ENCODE measurements around the gene FGB. TPM values are rescaled to one million over a fixed set of nuclear protein-coding genes. Genes with fewer than 3 reads are reported as not detected.

The FGB gene
- total RNA-seq, 4 donors from 2014 or later = 17.9 to 40.2 TPM; not detected in 2

GRCh38 chr4:154521607-154522006 lies 41.2 kb upstream of the FGB start:
- ATAC-seq = no peak
- in situ Hi-C loops (cut with MboI; ENCODE audit: low sequenced_read_pairs in 4 of 4) (no loop called here), intact Hi-C loops (cut with DNase I; ENCODE audit: low total_unique reads) (no loop called here)
- no peak for DNase-seq
- no peaks in the 10 kb centered on the region for H3K9me3 ChIP-seq
- no peaks in the 10 kb centered on the region for H3K4me1 ChIP-seq
- no peak overlapping the region for H3K27ac ChIP-seq
- no peaks in the 10 kb centered on the region for H3K36me3 ChIP-seq
- no peak for TF ChIP-seq POLR2A (IDR thresholded peaks at IDR 0.05)
- TF ChIP-seq, protein P1, sequence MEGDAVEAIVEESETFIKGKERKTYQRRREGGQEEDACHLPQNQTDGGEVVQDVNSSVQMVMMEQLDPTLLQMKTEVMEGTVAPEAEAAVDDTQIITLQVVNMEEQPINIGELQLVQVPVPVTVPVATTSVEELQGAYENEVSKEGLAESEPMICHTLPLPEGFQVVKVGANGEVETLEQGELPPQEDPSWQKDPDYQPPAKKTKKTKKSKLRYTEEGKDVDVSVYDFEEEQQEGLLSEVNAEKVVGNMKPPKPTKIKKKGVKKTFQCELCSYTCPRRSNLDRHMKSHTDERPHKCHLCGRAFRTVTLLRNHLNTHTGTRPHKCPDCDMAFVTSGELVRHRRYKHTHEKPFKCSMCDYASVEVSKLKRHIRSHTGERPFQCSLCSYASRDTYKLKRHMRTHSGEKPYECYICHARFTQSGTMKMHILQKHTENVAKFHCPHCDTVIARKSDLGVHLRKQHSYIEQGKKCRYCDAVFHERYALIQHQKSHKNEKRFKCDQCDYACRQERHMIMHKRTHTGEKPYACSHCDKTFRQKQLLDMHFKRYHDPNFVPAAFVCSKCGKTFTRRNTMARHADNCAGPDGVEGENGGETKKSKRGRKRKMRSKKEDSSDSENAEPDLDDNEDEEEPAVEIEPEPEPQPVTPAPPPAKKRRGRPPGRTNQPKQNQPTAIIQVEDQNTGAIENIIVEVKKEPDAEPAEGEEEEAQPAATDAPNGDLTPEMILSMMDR (IDR thresholded peaks at IDR 0.05 in 4 of 5, conservative IDR thresholded peaks at IDR 0.05 in 1 of 5) = no peak
- H3K27me3 ChIP-seq = no peaks in the 10 kb centered on the region
- no peak overlapping the region for H3K4me3 ChIP-seq

DNA sequence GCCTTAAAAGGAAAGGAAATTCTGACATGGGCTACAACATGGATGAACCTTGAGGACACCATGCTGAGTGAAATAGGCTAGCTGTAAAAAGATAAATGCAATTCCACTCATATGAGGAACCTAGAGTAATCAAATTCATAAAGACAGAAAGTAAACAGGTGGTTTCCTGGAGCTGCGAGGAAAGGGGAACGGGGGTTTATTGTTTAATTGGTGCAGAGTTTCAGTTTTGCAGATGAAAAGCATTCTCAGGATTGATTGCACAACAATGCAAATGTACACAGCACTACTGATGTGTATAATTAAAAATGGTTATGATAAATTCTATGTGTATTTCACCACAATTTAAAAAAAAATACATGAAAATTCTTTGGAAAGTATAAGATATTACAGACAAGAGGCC lies 36.7 kb upstream of the FGB start:
- Histone ChIP-seq H3K4me3 (no peak overlapping the region), H3K27me3 (no peaks in the 10 kb centered on the region), H3K4me1 (no peaks in the 10 kb centered on the region), H3K36me3 (no peaks in the 10 kb centered on the region), H3K9me3 (no peaks in the 10 kb centered on the region), H3K27ac (no peak overlapping the region)
- in situ Hi-C loops (cut with MboI; ENCODE audit: low sequenced_read_pairs in 4 of 4) (no loop called here), intact Hi-C loops (cut with DNase I; ENCODE audit: low total_unique reads) (no loop called here)
- TF ChIP-seq, protein P1 (IDR thresholded peaks at IDR 0.05 in 4 of 5, conservative IDR thresholded peaks at IDR 0.05 in 1 of 5) = no peak
- TF ChIP-seq POLR2A (IDR thresholded peaks at IDR 0.05) = no peak
- no peak for ATAC-seq
- no peak for DNase-seq

DNA sequence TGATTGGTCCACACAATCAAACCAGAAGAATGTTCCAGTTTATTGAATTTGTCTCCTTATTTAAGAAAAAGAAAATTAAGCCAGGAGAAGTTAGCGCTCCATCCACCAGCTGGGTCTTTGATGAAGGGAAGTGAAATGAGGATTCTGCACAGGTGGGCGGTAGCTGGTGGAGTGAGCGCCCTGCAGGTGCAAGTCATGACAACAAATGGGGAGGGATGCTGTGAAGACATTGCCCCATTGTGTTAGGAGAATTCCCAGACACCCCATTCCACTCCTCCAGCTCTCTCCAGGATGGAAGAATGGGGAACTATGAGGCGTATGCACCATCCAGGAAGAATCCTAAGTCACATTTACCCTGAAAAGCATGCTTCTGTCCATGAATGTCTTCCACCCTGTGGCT lies 35.5 kb upstream of the FGB start:
- no peaks in the 10 kb centered on the region for H3K4me1 ChIP-seq
- ATAC-seq (no peak), DNase-seq (no peak)
- no peaks in the 10 kb centered on the region for H3K36me3 ChIP-seq
- no peak for TF ChIP-seq POLR2A (IDR thresholded peaks at IDR 0.05)
- TF ChIP-seq, protein P1 (IDR thresholded peaks at IDR 0.05 in 4 of 5, conservative IDR thresholded peaks at IDR 0.05 in 1 of 5) = no peak
- H3K9me3 ChIP-seq = no peaks in the 10 kb centered on the region
- no peak overlapping the region for H3K27ac ChIP-seq
- H3K4me3 ChIP-seq = no peak overlapping the region
- intact Hi-C loops (cut with DNase I; ENCODE audit: low total_unique reads) = no loop called here
- H3K27me3 ChIP-seq = no peaks in the 10 kb centered on the region
- in situ Hi-C loops (cut with MboI; ENCODE audit: low sequenced_read_pairs in 4 of 4) = no loop called here

DNA sequence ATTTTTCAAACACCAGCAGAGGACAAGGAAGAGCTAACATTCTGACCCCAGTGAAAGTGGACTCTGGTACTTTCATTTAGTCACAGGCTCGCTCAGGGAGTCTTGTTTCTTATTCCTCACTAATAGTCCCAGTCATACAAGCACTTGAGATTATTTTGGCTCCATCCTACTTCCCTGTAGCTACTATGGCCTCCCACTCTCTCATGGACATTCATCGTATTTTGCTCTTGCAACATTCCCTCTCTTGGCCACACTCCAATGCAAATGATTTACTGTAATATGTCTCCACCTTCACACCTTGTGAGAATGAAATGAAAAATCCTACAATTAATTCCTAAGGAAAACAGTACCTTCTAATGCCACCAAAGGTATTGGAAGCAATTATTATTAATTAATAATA lies 33.9 kb upstream of the FGB start:
- no peaks in the 10 kb centered on the region for H3K9me3 ChIP-seq
- intact Hi-C loops (cut with DNase I; ENCODE audit: low total_unique reads) (no loop called here), in situ Hi-C loops (cut with MboI; ENCODE audit: low sequenced_read_pairs in 4 of 4) (no loop called here)
- H3K4me3 ChIP-seq = no peak overlapping the region
- DNase-seq (no peak), ATAC-seq (no peak)
- no peak for TF ChIP-seq POLR2A (IDR thresholded peaks at IDR 0.05)
- TF ChIP-seq, protein P1 (IDR thresholded peaks at IDR 0.05 in 4 of 5, conservative IDR thresholded peaks at IDR 0.05 in 1 of 5) = no peak
- no peaks in the 10 kb centered on the region for H3K36me3 ChIP-seq
- no peaks in the 10 kb centered on the region for H3K4me1 ChIP-seq
- H3K27ac ChIP-seq = no peak overlapping the region
- no peaks in the 10 kb centered on the region for H3K27me3 ChIP-seq

All from gastrocnemius medialis (tissue), 4 donors.